ENCODE results near the gene GATAD2B. TPM values are rescaled to one million over a fixed set of nuclear protein-coding genes. Genes with fewer than 3 reads are reported as not detected.
"Not testable (repeated sequence)": the region's sequence is repeated elsewhere in the genome, so short reads cannot be mapped to it uniquely, and the experiment has no call there.

Gene GATAD2B
- total RNA-seq, 1 donor from 2014 or later, result 12.2 TPM

DNA sequence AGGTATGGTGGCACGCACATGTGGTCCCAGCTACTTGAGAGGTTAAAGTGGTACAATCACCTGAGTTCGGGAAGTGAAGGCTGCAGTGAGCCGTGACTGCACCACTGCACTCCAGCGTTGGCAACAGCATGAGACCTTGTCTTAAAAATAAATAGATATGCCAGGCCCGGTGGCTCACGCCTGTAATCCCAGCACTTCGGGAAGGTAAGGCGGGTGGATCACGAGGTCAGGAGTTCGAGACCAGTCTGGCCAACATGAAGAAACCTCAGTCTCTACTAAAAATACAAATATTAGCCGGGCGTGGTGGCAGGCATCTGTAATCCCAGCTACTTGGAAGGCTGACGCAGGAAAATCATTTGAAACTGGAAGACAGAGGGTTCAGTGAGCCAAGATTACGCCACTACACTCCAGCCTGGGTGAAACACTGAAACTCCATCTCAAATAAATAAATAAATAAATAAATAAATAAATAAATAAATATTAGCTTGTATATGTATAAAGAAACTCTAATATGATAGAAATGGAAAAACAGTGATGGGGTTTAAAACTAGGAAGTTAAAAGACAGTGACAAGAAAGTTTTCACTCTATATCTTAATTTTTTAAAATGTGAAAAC, 18.8 kb downstream of the GATAD2B start:
- Histone ChIP-seq H3K4me3 (ENCODE audit: low read depth, low read length) (no peak overlapping the region), H3K27me3 (ENCODE audit: control insufficient read depth, insufficient read depth, low read length) (no peaks in the 10 kb centered on the region), H3K36me3 (ENCODE audit: control insufficient read depth, insufficient read depth, low read length) (no peaks in the 10 kb centered on the region)
- TF ChIP-seq, protein P1, sequence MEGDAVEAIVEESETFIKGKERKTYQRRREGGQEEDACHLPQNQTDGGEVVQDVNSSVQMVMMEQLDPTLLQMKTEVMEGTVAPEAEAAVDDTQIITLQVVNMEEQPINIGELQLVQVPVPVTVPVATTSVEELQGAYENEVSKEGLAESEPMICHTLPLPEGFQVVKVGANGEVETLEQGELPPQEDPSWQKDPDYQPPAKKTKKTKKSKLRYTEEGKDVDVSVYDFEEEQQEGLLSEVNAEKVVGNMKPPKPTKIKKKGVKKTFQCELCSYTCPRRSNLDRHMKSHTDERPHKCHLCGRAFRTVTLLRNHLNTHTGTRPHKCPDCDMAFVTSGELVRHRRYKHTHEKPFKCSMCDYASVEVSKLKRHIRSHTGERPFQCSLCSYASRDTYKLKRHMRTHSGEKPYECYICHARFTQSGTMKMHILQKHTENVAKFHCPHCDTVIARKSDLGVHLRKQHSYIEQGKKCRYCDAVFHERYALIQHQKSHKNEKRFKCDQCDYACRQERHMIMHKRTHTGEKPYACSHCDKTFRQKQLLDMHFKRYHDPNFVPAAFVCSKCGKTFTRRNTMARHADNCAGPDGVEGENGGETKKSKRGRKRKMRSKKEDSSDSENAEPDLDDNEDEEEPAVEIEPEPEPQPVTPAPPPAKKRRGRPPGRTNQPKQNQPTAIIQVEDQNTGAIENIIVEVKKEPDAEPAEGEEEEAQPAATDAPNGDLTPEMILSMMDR (IDR thresholded peaks at IDR 0.05; ENCODE audit: insufficient read depth, low read length, poor library complexity, severe bottlenecking), result no peak
- no peak for DNase-seq (ENCODE audit: low read depth)

DNA sequence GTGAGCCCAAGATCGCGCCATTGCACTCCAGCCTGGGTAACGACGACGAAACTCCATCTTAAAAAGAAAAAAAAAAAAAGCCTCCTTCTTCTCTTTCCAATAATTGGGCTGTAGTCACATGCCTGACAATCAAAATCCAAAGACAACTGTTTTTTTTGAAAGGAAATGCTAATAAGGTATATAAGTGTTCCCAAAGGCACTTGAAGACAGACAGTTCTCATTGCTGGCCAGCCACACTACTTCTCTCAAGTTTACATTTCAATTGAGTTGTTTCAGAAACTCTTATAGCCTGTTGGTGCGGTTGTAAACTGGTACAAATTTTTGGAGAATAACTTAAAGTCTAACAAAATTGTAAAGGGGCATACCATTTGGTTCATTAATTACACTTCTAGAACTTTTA, 23.3 kb downstream of the GATAD2B start:
- H3K27me3 ChIP-seq (ENCODE audit: control insufficient read depth, insufficient read depth, low read length), result no peaks in the 10 kb centered on the region
- H3K36me3 ChIP-seq (ENCODE audit: control insufficient read depth, insufficient read depth, low read length), result no peaks in the 10 kb centered on the region
- no peak overlapping the region for H3K4me3 ChIP-seq (ENCODE audit: low read depth, low read length)
- TF ChIP-seq, protein P1 (IDR thresholded peaks at IDR 0.05; ENCODE audit: insufficient read depth, low read length, poor library complexity, severe bottlenecking), result no peak
- DNase-seq (ENCODE audit: low read depth), result no peak

DNA sequence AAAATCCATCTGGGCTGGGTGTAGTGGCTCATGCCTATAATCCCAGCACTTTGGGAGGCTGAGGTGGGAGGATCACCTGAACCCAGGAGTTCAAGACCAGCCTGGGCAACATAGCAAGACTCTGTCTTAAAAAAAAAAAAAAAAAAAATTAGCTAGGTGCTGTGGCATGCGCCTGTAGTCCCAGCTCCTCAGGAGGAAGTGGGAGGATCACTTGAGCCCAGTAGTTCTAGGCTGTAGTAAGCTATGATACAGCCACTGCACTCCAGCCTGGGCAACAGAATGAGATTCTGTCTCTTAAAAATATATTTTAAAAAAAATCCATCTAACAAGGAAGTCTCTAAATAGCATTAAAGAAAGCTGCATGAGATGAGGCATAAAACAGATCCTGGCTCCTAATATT, 26.9 kb downstream of the GATAD2B start:
- not testable (repeated sequence) for H3K36me3 ChIP-seq (ENCODE audit: control insufficient read depth, insufficient read depth, low read length); H3K4me3 ChIP-seq (ENCODE audit: low read depth, low read length); DNase-seq (ENCODE audit: low read depth); H3K27me3 ChIP-seq (ENCODE audit: control insufficient read depth, insufficient read depth, low read length)

DNA sequence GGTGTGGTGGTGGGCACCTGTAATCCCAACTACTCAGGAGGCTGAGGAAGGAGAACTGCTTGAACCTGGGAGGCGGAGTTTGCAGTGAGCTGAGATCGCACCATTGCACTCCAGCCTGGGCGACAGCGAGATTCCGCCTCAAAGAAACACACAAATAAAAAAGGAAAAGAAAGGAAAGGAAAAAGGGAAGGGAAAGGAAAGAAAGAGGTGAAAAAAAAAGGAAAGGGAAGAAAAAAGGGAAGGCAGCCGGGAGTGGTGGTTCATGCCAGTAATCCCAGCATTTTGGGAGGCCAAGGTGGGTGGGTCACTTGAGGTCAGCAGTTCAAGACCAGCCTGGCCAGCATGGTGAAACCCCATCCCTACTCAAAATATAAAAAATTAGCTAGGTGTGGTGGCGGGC, 31.7 kb downstream of the GATAD2B start:
- H3K27me3 ChIP-seq (ENCODE audit: control insufficient read depth, insufficient read depth, low read length); H3K4me3 ChIP-seq (ENCODE audit: low read depth, low read length); H3K36me3 ChIP-seq (ENCODE audit: control insufficient read depth, insufficient read depth, low read length); DNase-seq (ENCODE audit: low read depth): not testable (repeated sequence)

DNA sequence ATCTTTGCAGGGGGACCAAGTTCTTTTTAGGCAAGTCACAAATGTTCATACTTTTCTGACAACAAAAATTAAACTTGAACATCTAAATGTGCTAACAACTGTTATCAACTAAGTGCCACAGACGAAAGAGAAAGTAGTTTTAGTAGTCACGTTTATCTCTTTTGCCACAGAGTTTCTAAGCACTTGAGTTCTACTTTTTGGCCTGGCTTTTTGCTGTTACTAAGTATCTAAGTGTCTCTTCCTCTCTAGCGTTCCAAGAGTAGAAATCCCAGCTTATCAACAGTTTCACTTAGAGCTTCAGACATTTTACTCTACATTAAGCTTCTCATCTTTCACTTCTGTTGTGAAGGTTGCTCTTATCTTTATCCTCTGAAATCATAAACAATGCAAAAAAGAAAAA, 34.2 kb downstream of the GATAD2B start:
- no peak for DNase-seq (ENCODE audit: low read depth)
- no peaks in the 10 kb centered on the region for H3K27me3 ChIP-seq (ENCODE audit: control insufficient read depth, insufficient read depth, low read length)
- H3K4me3 ChIP-seq (ENCODE audit: low read depth, low read length), result no peak overlapping the region
- TF ChIP-seq, protein P1 (IDR thresholded peaks at IDR 0.05; ENCODE audit: insufficient read depth, low read length, poor library complexity, severe bottlenecking), result no peak
- H3K36me3 ChIP-seq (ENCODE audit: control insufficient read depth, insufficient read depth, low read length), result no peaks in the 10 kb centered on the region

DNA sequence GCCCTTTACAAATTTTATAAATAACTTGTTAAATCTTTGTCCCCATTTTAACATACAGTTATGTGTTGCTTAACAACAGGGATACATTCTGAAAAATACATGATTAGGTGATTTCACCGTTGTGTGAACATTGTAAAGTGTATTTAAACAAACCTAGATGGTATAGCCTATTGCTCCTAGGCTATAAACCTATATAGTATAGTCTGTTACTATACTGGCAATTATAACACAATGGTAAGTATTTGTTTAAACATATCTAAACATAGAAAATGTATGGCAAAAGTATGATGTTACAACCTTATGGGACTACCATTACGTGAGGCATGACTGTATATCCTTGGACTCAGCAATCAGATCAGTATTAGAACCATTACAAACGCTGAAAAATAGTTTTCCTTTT, 36.6 kb downstream of the GATAD2B start:
- DNase-seq (ENCODE audit: low read depth), result no peak

DNA sequence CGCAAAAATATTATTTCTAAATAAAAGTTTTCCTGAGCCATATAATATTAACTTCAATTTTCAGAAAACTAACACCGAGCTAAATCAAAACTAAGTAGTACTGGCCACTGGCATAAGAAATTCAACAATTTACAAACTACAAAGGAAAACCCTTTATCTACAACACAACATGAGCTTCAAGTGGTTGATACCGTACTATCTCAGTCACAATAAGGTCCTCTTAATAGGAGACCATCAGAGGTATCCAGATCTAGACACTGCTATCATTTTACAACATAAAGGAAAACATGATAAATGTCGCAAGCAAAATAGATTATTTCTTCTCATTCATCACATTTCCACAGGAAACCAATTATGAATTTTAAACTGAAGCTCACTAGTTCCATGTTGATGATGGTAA, 39.5 kb downstream of the GATAD2B start:
- DNase-seq (ENCODE audit: low read depth), result no peak
- no peak overlapping the region for H3K4me3 ChIP-seq (ENCODE audit: low read depth, low read length)
- no peaks in the 10 kb centered on the region for H3K27me3 ChIP-seq (ENCODE audit: control insufficient read depth, insufficient read depth, low read length)
- no peaks in the 10 kb centered on the region for H3K36me3 ChIP-seq (ENCODE audit: control insufficient read depth, insufficient read depth, low read length)
- TF ChIP-seq, protein P1 (IDR thresholded peaks at IDR 0.05; ENCODE audit: insufficient read depth, low read length, poor library complexity, severe bottlenecking), result no peak

More for the DNA sequence above, 36.6 kb downstream of the GATAD2B start:
- H3K4me3 ChIP-seq (ENCODE audit: low read depth, low read length), result no peak overlapping the region
- no peaks in the 10 kb centered on the region for H3K27me3 ChIP-seq (ENCODE audit: control insufficient read depth, insufficient read depth, low read length)
- TF ChIP-seq, protein P1 (IDR thresholded peaks at IDR 0.05; ENCODE audit: insufficient read depth, low read length, poor library complexity, severe bottlenecking), result no peak
- no peaks in the 10 kb centered on the region for H3K36me3 ChIP-seq (ENCODE audit: control insufficient read depth, insufficient read depth, low read length)

Data from kidney epithelial cell (primary cell).